GM19023 (cell line): ENCODE measurements around the gene SLC7A6OS.
A peak's percentile ranks its signal among the peaks of the same experiment; 100 is the strongest.

Experiments used
- ATAC-seq: cut with Tn5 transposase; IDR thresholded peaks from one replicate; pipeline ENCODE4 v1.9.1; 2021; ENCODE audit warnings: mild to moderate bottlenecking, moderate library complexity; ENCODE audit not compliant: unreplicated experiment

SLC7A6OS gene

DNA sequence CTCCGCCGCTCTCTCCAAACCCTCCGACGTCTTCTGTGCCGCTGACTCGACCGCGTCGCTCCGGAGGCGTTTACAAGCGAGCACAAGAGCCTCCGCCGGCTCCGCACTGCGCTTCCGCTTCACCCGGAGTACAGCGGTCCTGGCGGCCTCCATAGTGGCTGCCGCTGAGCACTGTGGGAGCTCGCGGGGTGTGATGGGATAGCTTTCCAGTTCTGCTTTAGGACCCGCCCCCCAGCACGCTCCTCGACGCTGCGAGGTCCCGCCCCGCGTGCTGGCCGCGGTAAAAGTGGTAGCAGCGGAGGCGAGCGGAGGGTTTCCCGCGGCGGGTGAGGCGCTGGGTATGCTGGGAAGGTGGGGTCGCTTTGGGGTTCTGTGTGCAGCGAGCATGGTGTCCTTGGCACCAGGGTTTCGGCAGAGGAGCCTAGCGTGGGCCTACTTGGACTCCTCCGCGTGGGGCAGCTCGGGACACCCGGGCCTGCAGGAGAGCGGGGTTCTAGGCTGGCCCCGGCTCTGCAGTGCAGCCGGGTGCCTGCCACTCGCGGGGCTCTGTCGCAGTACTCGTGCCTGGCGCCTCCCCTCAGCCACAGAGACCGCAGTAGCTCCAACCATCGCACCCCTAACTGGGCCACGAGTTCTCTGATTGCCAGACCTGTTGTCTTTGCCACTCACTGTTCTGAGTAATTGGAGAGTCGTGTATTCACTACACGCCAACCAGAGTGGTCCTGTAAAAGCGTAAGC is at the start of gene SLC7A6OS, which contains the start of gene PRMT7:
TSS of gene SLC7A6OS (minus strand) at position 173 of the 738 bp plus-strand sequence. CDS start at position 153, 20 bp downstream.
TSS of gene PRMT7 (plus strand) at position 246 of the 738 bp plus-strand sequence. CDS start 4,961 bp downstream, outside the sequence.
- ATAC-seq = peak; percentile 96

DNA sequence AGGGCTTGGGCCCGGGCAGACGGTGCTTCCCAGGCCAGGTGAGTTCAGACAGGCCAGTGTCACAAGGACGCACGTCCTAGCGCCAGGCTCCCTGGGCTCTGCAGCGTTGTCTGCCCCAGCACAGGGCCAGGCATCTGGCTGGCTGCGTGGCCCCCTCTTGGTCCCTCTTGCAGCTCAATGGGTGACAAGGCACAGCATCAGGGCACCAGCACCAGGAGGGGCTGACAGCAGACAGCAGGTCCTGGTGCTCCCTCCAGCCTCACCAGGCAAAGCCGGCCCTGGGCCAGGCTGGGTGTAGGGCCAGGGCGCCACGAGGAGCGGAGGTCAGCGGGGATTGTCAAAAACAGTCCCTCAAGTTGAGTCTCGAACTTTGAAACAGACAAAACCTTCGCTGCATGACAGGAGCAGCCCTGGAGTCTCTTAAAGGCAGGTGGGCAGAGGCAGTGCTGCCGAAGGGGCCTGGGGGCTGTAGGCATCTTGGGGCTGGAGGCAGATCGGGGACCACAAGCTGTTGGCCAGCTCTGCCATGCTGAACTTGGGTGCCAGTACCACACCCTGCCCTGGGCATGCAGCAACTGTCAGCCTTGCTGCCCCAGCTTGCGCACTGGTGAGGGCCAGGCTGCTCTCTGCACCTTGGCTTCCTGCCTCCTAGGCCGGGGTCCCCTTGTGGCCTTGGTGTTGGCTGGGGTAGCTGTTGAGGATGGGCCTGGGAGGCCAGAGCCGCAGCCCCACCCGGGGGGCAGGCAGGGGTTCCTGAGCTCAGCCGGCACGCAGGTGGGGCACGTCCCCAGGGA is 48.8 kb upstream of the SLC7A6OS start:
- ATAC-seq = no peak

DNA sequence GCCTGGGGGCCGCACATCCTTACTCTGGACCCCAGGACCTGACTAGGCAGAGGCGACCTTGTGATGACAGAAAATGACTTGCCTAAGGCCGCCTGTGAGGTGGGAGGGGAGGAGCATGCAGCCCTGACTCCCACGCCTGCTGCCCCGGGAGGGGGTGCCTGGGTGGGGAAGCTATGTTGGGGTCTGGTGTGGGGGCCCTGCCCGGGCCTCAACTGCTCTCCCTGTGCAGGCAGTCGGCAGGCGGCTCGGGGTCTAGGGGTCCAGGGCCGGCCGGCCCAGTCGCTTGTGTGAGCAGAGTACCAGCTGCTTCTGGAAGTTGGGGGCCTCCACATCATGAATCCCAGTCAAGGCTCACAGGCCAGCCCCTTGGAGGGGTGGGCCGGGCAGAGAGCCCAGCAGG is 48.2 kb upstream of the SLC7A6OS start:
- no peak for ATAC-seq

DNA sequence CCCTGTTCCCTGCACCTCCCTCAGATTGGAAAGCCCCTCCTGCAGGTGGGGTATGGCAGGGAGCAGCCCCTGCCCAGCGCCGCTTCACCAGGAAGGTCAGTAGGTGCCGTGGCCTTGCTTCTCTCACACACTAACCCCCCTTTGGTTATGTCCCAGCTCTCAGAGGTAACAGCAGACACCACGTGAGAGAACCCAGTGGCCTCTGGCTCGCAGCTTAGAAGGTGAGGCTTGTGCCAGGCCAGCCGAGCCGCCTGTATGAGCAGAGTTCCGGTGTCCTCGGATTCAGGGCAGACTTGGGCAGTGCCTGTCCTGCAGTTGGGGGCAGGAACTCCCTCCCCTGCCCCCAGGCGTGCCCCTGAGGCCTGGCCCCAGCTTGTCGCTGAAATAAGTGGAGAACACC is 47.2 kb upstream of the SLC7A6OS start:
- no peak for ATAC-seq

DNA sequence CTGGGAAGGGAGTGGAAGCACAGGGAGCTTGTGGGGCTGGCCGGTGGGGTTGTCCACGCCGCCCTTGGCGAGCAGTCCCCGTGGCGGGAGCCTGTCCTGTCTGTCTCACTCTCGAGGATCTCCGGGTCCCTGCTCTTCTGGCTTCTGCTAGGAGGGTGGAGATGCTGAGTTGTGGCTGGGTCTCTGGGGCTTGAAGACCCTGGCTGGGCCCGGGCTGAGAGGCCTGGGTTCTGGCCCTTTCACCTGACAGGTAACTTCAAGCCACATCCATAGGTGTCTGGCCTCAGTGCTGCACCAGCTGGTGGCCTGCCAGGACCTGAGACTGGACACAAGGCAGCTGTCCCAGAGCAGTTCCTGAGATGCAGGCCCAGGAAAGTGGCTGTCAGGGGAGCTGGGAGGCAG is 46.8 kb upstream of the SLC7A6OS start:
- ATAC-seq = no peak

DNA sequence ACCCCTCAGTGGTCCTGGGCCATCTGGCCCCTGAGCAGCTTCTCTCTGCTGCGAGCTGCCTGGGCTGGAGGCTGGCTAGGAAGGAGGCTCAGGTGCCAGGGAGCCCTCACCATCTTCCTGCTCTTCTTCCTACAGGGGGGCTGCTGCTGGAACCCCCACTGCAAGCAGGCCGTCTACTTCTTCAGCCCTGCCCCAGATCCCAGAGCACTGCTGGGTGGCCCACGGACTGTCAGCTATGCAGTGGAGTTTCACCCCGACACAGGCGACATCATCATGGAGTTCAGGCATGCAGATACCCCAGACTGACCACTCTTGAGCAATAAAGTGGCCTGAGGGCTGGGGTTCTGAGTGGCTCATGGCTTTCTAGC is 46.2 kb upstream of the SLC7A6OS start:
- ATAC-seq = no peak

DNA sequence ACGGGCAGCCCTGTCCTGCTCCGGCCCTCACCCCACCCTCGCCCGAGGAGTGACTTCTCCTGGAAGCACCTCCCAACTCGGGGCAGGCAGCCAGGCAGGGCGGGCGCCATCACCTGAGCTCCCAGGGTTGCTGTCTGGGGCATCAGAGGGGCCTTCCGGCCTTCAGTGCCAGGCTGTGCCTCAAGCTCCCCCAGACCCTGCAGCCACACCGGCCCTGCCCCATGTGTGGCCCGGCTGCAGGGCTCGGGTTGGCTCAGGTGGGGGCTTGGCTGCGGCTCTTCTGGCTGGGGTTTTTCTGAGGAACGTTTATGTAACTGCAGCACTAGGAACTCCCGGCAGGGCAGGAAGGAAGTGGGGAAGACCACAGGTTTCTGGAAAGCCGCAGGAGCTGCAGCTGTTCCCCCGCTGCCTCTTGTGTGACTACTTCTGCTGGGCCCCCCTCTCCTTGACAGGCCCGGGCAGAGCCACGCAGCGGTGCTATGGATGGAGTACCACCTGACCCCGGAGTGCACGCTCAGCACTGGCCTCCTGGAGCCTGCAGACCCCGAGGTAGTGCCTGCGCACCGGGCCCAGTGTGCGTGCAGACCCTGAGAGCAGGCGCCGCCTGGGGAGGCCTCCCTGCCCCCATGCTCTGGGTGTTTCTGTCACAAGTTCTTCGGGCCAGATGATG is 45.6 kb upstream of the SLC7A6OS start:
- ATAC-seq = peak; percentile 78

DNA sequence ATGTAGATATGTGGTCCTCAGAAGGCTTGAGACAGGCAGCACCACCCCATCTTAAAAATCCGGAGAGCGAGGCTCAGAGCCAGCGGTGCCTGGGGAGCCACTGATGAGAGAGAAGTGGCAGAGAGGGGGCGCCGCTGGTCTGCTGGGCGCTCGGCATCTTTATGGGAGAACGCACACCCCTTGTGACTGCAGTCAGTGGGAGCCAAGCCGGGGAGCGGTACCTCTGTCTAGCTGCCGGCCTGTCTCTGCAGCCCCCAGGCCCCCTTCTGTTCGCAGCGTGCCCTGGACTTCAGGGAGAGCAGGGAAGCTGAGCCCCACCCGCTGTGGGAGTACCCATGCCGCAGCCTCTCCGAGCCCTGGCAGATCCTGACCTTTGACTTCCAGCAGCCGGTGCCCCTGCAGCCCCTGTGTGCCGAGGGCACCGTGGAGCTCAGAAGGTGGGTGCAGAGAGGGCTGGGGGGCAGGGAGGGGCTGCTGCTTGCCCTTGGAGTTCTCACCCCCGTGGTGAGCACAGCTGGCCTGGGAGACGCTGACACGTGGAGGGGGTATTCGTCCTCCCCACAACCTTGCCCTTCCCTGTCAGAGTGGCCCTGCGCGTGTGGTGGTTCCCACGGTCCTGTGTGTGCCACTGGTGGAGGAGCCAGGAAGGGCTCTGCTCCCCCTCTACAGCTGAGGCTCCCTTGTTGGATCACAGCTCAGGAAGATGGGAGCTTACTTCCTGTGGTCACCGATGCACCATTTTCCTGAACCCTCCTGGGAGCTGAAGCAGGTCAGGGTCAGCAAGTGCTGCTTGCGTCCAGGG is 44.9 kb upstream of the SLC7A6OS start:
- peak; percentile 3 for ATAC-seq

DNA sequence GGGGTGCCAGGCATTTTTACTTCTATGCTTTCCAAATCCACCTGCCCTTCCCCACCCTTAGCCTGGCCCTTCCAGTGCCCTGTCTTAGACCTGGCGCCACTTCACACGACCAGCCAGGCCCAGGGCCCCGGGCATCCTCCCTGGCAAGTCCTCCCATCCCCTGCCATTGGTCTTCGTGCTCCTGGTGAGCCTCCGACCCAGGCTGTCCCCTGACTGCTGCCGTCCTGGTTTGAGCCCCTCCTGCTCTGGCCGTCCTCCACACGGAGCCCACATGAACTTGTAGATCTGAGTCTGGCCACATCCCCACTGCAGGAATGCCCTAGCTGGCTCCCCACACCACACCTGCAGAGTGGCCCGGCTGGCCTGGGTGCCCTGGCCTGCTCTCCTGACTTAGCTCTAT is 44.1 kb upstream of the SLC7A6OS start:
- ATAC-seq = no peak

DNA sequence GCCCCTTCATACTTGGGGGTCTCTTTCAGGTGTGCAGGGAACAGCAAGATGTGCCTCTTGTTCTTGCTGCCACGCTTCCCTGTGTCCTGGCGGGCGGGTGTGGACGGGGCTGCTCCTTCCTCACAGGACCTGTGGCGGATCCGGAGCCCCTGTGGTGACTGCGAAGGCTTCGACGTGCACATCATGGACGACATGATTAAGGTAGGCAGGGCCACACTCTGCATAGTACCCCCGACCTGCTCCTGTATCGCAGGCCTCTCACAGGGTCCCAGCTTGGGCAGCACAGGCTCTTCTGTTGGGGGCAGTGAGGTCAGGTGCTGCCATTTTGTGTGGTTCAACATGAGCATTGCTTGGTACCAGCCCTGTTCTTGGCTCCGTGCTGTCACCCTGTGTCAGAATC is 42.6 kb upstream of the SLC7A6OS start:
- ATAC-seq = no peak

DNA sequence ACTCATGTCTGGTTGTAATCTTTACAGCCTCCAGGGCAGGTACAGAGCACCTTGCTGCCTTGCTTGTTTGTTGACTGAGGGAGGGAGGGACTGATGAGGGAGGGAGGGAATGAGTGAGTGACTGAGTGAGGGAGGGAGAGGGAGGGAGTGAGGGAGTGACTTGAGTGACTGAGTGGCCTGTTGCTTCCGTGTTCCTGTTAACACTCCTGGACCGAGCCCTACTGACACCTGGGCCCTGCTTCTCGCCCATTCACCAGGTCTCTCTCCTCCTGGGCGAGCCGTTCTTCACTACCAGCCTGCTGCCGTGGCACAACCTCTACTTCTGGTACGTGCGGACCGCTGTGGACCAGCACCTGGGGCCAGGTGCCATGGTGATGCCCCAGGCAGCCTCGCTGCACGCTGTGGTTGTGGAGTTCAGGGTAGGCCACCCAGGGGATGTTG is 41.3 kb upstream of the SLC7A6OS start:
- ATAC-seq = no peak

DNA sequence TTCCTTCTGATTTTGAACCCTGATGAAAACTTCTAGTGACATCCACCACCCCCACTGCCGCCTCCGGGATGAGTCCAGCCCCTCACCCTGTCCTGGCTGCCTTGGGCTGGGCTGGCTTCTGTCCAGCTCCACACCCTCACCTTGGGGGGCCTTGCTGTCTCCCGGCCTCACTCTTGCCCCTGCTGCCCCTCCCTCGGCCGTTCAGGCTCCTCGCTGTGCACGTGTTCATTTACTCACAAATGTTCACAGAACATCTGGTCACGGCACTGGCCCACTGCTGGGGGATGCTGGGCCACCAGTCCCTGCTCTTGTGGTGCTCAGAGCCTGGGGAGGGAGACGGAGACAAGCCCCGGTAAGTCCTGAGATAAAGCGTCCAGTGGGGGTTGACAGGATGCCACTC is 40.7 kb upstream of the SLC7A6OS start:
- no peak for ATAC-seq

DNA sequence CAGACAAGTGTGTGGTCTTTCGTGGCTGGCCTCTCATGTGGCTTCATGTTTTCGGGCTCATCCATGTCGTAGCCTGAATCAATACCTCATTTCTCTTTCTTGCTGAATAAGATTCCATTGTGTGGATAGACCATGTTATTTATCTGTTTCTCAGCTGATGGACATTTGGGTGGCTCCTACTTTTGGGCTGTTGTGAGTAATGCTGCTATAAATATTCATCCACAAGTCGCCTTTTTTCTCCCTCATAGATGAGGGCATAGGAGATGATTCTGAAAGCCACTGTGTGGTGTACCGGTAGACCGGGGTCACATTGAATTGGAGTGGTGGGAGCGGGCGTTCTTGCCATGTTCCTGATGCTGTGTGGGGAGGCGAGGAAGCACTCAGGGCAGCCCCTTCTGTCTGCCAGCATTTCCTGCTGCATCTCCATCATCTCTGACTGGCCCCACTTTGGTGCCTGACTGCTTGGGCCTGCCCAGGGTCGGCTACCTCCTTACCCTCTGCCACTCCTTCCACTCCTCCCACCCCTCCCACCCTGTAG is 40.1 kb upstream of the SLC7A6OS start:
- no peak for ATAC-seq

DNA sequence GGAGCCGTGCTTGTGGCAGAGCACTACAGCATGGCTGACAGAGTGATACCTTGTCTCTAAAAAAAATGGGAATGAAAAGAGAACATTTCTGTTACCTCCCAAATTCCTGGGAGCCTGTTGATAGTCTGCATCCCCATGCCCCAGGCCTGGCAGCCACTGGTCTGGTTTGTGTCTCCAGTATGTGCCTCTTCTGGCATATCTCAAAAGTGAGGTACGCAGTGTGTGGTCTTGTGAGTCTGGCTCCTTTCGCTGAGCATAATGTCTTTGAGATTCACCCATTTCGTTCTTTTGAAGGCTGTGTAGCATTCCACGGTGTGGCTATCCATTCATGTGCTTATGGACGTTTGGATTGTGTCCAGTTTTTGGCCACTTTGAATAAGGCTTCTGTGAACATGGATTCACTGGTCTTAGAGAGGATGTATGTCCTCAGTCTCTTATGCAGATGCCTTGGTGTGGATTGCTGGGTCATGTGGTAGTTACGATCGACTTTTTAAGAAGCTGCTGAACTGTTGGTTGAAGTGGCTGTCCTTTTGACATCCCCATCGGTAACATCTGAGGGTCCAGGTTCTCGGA is 39.2 kb upstream of the SLC7A6OS start:
- ATAC-seq = no peak

DNA sequence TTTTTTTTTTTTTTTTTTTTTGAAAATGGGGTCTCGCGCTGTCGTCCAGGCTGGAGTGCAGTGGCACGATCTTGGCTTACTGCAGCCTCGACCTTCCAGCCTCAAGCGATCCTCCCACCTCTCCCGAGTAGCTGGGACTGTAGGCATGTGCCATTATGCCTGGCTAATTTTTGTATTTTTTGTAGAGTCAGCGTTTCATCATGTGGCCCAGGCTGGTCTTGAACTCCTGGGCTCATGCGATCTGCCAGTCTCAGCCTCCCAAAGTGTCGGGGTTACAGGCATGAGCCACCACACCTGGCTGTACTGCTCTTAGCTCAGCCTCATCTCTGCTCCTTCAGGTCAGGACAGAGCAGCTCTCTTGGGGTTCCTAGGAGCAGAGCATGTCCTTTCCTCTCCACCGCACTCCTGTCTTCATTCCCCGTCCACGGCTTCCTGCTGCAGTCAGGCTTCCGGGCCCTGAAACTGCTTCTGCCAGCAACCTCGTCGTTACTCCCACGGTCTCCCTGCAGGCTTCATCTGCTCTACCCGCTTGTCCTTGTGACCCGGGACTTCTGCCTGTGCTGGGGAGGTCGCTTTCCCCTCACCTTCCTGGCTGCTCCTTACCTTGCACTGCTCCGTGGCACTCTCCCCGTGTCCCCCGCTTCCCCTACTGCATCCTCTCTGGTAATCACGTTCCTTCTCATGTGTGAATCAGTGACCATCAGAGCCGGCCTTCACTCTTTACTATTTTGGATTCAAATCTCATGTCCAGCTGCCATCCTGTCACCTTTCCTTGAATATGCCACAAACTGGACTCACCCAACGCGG is 38.1 kb upstream of the SLC7A6OS start:
- ATAC-seq = no peak

DNA sequence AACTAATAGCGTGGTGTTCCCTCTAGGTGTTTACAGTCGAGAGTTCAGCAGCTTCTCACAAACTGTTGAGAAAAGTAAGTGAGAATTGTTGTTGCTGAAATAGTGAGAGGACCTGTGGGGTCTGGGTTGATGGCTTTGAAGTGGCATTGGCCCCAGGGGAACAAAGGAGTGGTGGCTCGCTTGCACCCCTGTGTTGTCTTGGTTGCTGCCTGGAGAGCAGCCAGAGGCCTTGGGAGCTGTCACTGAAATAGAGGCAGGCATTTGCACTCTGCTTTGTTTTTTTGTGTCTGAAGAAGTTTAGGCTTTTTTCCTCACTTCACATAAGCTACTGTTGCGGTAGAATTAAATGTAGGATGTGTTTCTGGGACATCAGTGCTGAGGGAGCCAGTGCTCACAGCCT is 36.9 kb upstream of the SLC7A6OS start:
- no peak for ATAC-seq

DNA sequence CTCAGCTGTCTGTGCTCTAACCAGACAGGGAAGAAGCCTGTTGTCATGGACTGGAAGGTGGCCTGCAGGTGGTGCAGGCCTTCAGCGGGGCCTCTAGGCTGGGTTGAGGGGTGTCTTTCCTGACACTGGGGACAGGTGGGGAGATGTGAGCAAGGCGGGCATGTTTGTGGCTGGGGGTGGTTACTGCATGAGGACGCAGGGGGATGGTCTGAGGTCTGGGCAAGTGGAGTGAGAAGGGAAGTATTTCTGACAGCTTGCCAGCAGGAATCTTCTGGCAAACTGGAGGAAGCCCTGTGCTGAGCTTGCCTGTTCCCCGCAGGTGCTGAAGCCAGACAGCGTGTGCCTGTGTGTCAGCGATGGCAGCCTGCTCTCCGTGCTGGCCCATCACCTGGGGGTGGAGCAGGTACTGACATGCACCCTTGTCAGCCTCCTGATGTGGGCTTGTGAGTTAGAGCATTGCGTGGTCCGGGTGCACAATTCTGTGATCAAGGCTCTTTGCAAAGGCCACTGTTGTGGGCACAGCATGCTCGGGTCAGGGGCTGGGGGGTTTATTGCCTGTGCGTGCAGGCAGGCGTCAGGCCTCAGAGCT is 36.2 kb upstream of the SLC7A6OS start:
- no peak for ATAC-seq

DNA sequence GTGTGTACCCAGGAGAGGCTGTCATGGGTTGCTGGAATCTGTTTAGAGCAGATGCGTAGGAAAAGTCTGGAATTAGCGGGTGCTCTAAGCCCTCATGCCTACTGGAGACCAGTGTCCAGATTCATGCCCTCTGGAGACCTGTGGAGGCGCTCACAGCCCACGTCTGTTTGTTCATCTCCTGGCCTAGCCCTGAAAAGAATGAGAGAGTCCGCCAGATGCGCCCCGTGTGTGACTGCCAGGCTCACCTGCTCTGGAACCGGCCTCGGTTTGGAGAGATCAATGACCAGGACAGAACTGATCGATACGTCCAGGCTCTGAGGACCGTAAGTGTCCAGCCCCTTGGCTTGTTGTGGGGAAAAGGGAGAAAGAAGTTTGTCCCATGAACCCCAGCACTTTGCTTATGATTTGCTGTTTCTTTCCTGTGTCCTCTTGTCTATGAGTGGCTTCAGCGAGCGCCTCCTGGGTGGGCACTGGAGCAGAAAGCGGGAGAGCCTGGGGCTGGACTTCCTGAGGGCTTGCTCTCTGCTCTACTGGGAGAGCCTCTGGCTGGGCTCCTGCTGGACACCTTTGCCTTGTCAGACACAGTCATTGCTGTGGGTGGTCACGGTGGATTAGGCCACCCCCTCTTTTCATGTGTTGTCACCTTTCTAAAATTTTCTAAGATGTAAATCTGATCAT is 35.4 kb upstream of the SLC7A6OS start:
- no peak for ATAC-seq
